Erythroblast (primary cell): Measurements from ENCODE around the gene PIM3.

ENCODE experiments used
- DNase-seq, 2 experiments: peaks; one replicate each; lab custom pipeline; 2025; lab: John Stamatoyannopoulos, UW
- GATA1 ChIP-seq: IDR thresholded peaks from 2 replicates; pipeline ENCODE4 v1.6.1; 2011; ENCODE audit warnings: low read depth, mild to moderate bottlenecking, control low read depth, low read length, moderate library complexity
- POLR2A ChIP-seq: IDR thresholded peaks from 2 replicates; pipeline ENCODE4 v1.6.1; 2011; ENCODE audit warnings: mild to moderate bottlenecking, low read length

Gene PIM3

DNA sequence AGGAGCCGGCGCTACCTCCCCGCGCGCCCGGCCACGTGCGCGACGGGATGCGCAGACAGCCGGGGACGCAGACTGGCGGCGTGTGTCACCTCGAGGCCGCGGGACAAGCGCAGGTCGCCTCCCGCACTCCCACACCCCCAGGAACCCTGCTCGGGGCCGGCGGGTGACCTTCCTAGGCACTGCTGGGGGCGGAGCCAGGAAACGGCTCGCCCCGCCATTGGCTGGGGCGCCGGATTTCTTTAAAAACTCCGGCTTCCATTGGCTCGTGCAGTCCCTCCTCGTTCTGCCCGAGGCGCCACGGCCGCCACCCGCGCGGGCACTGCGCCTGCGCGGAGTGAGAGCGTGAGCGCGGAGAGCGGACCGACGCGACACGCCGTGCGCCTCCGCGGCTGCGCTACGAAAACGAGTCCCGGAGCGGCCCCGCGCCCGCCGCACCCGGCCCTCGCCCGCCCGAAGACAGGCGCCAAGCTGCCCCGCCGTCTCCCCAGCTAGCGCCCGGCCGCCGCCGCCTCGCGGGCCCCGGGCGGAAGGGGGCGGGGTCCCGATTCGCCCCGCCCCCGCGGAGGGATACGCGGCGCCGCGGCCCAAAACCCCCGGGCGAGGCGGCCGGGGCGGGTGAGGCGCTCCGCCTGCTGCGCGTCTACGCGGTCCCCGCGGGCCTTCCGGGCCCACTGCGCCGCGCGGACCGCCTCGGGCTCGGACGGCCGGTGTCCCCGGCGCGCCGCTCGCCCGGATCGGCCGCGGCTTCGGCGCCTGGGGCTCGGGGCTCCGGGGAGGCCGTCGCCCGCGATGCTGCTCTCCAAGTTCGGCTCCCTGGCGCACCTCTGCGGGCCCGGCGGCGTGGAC, at the start of gene PIM3:
PIM3 (plus strand) TSS at position 614 of the 846 bp plus-strand sequence; CDS start at position 790, 176 bp downstream.
- peak; percentile 84 for TF ChIP-seq POLR2A
- TF ChIP-seq GATA1: no peak
- peak; percentile 98 for DNase-seq

DNA sequence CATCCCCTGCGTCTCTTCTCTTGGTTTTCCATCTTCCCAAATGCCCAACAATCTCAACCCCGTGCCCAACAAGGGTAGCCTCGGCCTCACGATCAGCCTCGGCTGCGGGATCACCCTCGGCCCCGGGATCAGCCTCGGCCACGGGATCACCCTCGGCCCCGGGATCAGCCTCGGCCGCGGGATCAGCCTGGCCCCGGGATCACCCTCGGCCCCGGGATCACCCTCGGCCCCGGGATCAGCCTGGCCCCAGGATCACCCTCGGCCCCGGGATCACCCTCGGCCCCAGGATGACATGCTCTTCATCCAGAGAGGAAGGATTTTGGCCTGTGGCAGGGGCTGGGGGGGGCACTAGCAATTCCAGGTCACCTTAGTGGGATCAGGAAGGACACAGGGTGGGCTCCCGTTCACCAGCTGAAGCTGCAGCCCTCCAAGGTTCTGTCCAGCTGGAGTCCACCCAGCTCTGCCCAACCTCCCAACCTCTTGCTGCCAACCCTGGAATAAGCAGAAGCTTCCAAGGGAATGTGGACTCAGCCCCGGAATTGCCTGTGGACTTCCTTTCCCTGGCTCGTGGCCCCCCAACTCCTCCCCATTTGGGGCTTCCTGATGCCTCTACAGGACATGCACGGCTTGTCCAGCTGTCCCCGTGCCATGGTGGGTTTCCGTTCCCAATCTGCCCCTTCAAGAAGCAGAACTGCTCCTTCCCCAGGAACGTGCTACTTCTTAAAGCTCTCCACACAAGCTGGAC, 48.5 kb upstream of the PIM3 start:
- no peak for TF ChIP-seq POLR2A
- no peak for TF ChIP-seq GATA1
- DNase-seq: no peak

DNA sequence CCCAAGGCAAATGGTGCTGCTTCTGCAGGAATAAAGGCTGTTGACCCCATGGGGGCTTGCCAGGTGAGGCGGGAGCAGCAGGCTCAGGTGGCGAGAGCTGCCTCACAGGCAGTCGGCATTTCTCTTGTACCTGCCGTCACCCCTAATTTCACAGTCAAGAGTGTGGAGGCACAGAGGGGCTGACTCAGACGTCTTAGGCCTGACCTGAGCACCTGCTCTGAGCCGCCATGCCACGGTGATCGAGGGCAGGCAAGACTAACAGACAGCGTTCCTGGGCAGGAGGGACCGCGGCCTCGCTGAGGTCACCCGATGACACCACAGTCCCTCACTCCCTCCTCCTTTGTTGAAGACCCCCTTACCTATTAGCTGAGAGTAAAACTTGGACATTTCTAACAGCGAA, 47.5 kb upstream of the PIM3 start:
- DNase-seq: no peak
- TF ChIP-seq GATA1 (no peak), POLR2A (no peak)

DNA sequence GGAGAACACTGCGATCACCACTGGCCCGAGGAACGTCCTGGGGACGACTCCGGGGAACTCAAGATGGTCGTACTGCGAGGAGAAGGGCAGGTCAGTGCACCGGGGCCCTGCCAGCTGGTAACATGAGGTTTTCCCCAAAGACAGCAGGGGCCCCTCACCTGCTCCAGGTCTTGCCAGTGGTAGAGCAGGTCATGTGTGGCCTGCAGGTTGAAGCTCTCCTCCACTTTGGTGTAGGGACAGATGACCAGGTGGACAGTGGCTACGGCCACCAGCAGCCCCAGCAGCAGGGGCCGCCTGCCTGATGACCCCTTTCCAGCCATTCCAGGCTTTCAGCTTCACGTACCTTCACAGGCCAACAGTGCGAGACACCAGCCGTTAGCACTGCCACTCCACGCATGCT, 47.1 kb upstream of the PIM3 start:
- no peak for TF ChIP-seq GATA1
- TF ChIP-seq POLR2A: no peak
- DNase-seq: no peak

DNA sequence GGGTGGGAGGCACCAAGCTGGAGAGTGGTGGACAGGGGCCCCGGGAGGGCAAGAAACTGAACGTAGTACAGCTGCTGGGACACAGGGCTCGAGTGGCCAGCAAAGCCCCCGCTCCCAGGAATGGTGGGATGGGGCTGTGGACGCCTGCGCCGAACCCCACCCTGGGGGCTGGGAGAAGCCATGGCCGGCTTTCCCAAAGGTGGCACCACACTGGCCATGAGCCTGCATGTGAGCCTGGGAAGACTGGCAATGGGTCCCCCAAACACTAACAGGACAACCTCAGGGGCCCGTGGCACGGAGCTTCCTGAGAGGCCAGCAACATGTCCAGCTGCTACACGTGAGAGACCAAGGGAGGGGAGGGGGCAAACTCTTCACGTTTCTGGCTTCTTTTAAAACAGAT, 46.3 kb upstream of the PIM3 start:
- DNase-seq: no peak
- TF ChIP-seq POLR2A (no peak), GATA1 (no peak)

DNA sequence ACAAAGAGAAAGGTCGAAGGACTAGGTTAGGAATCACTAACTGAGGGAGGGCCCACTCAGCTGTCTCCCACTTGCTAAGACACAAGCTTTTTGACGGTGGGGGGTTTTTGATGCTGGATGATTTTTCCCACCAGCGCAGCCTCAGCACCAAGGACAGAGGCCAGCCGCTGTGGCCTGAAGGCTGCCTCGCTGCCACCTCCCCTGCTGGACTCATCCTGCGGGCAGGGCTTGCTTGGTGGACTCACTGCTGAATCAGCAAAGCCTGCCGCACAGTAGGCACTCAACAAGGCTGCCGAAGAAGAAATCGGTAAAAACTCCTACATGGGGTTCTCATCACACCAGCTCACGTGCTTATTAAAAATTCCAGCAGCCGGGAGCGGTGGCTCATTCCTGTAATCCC, 45.0 kb upstream of the PIM3 start:
- TF ChIP-seq GATA1 (no peak), POLR2A (no peak)
- DNase-seq: no peak

DNA sequence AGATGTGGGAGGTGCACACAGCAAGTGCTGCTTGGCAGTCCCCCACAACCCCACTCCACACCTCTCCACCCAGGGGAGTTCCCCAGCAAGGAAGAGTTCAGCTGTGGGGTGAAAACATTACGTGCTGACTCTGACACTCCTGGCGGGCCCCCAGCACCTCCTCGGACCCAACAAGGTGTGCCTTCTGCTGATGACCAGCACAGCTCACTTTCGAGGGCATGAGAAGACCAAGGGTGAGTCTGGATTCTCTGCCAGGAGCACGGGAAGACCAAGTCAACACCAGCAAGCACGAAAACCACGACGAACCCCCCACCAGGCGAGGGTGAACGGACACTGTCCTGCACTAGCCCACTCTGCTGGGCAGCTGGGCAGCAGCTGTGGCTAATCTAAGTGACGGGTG, 43.7 kb upstream of the PIM3 start:
- DNase-seq: no peak
- TF ChIP-seq POLR2A: no peak
- TF ChIP-seq GATA1: no peak

DNA sequence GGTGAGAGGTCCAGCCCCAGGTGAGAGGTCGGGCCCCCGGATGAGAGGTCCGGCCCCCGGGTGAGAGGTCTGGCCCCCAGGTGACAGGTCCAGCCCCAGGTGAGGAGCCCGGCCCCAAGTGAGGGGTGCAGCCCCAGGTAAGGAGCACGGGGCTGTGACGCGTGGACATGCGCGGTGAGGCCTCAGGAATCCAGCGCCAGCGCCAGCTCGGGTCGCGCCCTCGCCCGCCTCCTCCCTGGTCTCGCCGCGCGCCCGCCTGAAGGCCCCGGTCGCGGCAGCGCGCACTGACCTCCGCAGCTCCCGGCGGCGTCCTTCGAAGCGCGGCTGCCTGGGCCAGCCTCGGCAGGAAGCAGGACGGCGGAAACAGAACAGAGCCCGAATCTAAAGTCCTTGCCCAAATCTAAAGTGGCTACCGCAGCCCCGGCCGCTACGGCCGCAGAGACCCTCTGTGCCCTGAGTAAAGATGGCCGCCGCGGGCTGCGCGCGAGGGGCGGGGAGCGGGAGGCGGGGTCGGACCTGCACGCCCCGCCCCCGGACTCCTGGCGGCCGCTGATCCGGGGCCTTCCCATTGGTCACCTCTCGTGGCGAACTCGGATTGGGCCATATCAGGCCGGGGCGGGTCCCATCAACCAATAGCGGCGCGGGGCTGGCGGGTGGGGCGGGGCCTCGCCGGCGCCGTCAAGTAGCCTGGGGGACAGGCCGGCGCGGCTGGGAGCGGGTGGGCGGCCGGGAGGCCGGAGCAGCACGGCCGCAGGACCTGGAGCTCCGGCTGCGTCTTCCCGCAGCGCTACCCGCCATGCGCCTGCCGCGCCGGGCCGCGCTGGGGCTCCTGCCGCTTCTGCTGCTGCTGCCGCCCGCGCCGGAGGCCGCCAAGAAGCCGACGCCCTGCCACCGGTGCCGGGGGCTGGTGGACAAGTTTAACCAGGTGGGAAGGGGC, 42.3 kb upstream of the PIM3 start, which contains the start of the genes ALG12 and CRELD2:
ALG12 (minus strand) TSS at position 465 of the 937 bp plus-strand sequence. CDS start 4,673 bp downstream, outside the sequence.
CRELD2 (plus strand) TSS at position 661 of the 937 bp plus-strand sequence; CDS start at position 797, 136 bp downstream.
- peak; percentile 59 for TF ChIP-seq POLR2A
- no peak for TF ChIP-seq GATA1
- DNase-seq: peak; percentile 97 to 99

DNA sequence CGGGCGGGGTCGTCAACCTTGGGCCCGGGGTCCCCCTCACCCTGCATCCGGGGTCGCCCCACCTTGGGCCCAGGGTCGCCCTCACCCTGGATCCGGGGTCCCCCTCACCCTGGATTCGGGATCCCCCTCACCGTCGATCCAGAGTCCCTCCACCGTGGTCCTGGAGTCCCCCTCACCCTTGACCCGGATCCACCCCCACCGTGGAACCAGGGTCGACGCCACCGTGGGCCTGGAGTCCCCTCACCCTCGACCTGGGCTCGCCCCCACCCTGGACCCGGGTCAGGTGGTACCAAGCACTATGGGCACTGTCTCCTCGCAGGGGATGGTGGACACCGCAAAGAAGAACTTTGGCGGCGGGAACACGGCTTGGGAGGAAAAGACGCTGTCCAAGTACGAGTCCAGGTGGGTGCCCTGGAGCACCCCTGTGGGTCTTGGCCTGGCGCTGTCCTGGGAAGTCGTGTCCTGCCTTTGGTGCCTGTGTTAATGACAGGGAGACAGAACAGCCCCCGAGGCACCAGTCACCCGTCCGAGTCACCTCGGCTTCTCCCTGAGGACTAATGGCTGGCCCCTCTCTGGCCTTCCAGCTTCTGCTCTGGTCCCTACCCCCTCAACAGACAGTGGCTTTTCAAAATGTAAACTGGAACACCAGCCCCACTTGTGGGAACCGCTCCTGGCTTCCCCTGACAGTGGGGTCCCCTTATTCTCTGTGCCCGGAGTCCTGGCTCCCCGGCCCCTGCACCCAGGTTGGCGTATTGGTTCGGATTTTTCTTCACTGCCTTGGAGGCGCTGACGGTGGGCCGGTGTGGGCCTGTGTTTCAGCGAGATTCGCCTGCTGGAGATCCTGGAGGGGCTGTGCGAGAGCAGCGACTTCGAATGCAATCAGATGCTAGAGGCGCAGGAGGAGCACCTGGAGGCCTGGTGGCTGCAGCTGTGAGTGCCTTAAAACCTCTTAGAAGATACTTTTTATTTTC, 41.4 kb upstream of the PIM3 start:
- DNase-seq: peak in 1 of 2 experiments; percentile 37
- no peak for TF ChIP-seq POLR2A
- TF ChIP-seq GATA1: no peak

DNA sequence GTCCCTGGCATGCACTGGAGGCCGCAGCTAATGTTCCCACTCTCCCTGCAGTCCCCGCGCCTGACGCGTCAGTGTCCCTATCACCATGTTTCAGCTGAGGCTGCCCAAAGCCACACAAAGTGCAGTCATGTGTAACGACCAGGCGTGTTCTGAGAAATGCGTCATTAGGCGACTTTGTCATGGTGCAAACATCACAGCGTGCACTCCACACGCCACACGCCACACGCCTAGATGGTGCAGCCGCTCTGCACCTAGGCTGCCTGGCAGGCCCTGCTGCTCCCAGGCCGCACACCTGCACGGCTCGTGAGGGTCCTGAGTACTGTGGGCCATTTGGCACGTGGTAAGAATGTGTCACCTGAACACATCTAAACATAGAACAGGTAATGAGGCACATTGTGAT, 39.7 kb upstream of the PIM3 start:
- no peak for DNase-seq

DNA sequence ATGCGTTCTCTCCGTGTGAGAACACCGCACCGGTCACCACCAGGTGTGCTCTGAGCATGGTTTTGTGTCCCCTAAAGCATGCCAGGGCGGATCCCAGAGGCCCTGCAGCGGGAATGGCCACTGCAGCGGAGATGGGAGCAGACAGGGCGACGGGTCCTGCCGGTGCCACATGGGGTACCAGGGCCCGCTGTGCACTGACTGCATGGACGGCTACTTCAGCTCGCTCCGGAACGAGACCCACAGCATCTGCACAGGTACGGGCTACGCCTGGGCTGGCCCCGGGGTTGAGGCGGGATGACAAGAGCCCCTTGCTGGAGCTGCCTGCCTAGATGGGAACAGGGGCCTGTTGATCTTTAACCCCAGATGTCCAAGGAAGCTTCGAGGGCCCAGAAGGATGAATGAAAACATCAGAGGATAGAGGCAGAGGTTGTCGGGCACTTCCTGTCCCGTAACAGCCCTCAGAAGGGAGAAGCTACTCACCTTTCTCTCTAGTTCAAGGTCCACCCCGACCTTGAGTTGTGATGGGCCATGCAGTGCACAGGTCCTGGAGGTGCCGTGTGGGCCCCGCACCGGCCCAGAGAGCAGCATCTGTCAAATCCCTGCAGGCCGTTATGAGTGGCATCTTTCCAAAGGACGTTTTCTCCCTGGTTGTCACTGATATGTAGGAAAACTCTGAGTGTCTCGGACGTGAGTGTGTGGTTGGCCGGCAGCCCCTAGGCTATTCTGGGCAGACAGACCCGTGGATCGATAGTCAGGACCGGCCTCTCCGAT, 38.9 kb upstream of the PIM3 start:
- DNase-seq: no peak
- TF ChIP-seq GATA1: no peak
- no peak for TF ChIP-seq POLR2A

More for the DNA sequence above, 39.7 kb upstream of the PIM3 start:
- no peak for TF ChIP-seq POLR2A
- no peak for TF ChIP-seq GATA1
